ENCODE results near the gene DCTN4.
"Not testable (repeated sequence)": the region's sequence is repeated elsewhere in the genome, so short reads cannot be mapped to it uniquely, and the experiment has no call there.

The DCTN4 gene

GRCh38 chr5:150758531-150759333, at the start of gene DCTN4:
TSS of gene DCTN4 (minus strand) at chr5:150759017. CDS start at chr5:150758993, 24 bp downstream.
- peak; percentile 97 for DNase-seq (ENCODE audit: low spot score)

GRCh38 chr5:150804388-150804787, 45.6 kb upstream of the DCTN4 start:
- no peak for DNase-seq (ENCODE audit: low spot score)

- DNase-seq (ENCODE audit: low spot score): peak; percentile 38
Measured at GRCh38 chr5:150801117-150801927, 42.5 kb upstream of the DCTN4 start.

- DNase-seq (ENCODE audit: low spot score): no peak
Measured at GRCh38 chr5:150797384-150797783, 38.6 kb upstream of the DCTN4 start.

GRCh38 chr5:150794927-150795326, 36.1 kb upstream of the DCTN4 start:
- no peak for DNase-seq (ENCODE audit: low spot score)

GRCh38 chr5:150793423-150793888, 34.6 kb upstream of the DCTN4 start:
- DNase-seq (ENCODE audit: low spot score): not testable (repeated sequence)

GRCh38 chr5:150791536-150791935, 32.7 kb upstream of the DCTN4 start:
- no peak for DNase-seq (ENCODE audit: low spot score)

GRCh38 chr5:150789943-150790611, 31.3 kb upstream of the DCTN4 start:
- peak; percentile 81 for DNase-seq (ENCODE audit: low spot score)

GRCh38 chr5:150789450-150789849, 30.6 kb upstream of the DCTN4 start:
- no peak for DNase-seq (ENCODE audit: low spot score)

GRCh38 chr5:150788977-150789376, 30.2 kb upstream of the DCTN4 start:
- DNase-seq (ENCODE audit: low spot score): no peak

GRCh38 chr5:150787656-150788055, 28.8 kb upstream of the DCTN4 start:
- DNase-seq (ENCODE audit: low spot score): no peak

- DNase-seq (ENCODE audit: low spot score): no peak
Measured at GRCh38 chr5:150786876-150787275, 28.1 kb upstream of the DCTN4 start.

- no peak for DNase-seq (ENCODE audit: low spot score)
Measured at GRCh38 chr5:150785950-150786349, 27.1 kb upstream of the DCTN4 start.

GRCh38 chr5:150783422-150783928, 24.7 kb upstream of the DCTN4 start:
- DNase-seq (ENCODE audit: low spot score): peak; percentile 72

- DNase-seq (ENCODE audit: low spot score): no peak
Measured at GRCh38 chr5:150782850-150783249, 24.0 kb upstream of the DCTN4 start.

GRCh38 chr5:150781706-150782614, 23.1 kb upstream of the DCTN4 start:
- DNase-seq (ENCODE audit: low spot score): no peak

GRCh38 chr5:150780816-150781221, 22.0 kb upstream of the DCTN4 start:
- DNase-seq (ENCODE audit: low spot score): no peak

- peak; percentile 24 for DNase-seq (ENCODE audit: low spot score)
Measured at GRCh38 chr5:150780187-150780692, 21.4 kb upstream of the DCTN4 start.

GRCh38 chr5:150779397-150780186, 20.8 kb upstream of the DCTN4 start:
- no peak for DNase-seq (ENCODE audit: low spot score)

Measured in activated CD4-positive, alpha-beta T cell treated with anti-CD3 and anti-CD28 coated beads, Interleukin-2, Interleukin-4, amounts not matched to agents 100 ng/mL and 50 ng/mL, durations not matched to agents 16 hours and 8 hours (primary cell).